Measurements from ENCODE around the gene SIRT3.

The SIRT3 gene

DNA sequence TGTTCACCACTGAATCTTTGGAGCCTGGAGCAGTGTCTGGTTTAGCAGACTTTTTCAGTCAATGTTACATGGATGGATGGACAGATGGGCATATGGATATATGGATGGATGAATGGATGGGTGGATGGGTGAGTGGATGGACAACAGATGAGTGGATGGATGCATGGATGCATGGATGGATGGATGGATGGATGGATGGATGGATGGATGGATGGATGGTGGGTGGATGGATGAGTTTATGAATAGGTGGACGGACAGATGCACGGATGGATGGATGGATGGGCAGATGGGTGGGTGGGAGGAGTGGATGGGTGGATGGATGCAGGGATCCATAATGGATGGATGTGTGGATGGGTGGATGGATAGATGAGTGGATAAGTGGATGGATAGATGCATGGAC is 19.7 kb upstream of the SIRT3 start:
- Histone ChIP-seq H3K4me1 (ENCODE audit: low read length) (no peaks in the 10 kb centered on the region), H3K9me2 (replicated peaks; ENCODE audit: insufficient read depth, low read length) (no peaks in the 10 kb centered on the region), H3K36me3 (replicated peaks; ENCODE audit: insufficient read depth, low read length) (no peaks in the 10 kb centered on the region), H3K27ac (ENCODE audit: low read length) (no peak overlapping the region), H2AFZ (ENCODE audit: low read length) (no peak overlapping the region), H3K9ac (ENCODE audit: low read length) (no peak overlapping the region), H3K79me2 (ENCODE audit: low read length) (no peaks in the 10 kb centered on the region), H4K20me1 (ENCODE audit: insufficient read depth, low read length) (no peaks in the 10 kb centered on the region), H3K4me2 (ENCODE audit: low read depth, low read length) (no peak overlapping the region), H3K9me3 (replicated peaks; ENCODE audit: insufficient read depth, low read length) (no peaks in the 10 kb centered on the region), H3F3A (ENCODE audit: insufficient read depth, low read length) (no peaks in the 10 kb centered on the region), H3K27me3 (replicated peaks; ENCODE audit: insufficient read depth, low read length) (no peaks in the 10 kb centered on the region), H3K4me3 (ENCODE audit: low read length) (no peak overlapping the region)
- TF ChIP-seq, protein P1, sequence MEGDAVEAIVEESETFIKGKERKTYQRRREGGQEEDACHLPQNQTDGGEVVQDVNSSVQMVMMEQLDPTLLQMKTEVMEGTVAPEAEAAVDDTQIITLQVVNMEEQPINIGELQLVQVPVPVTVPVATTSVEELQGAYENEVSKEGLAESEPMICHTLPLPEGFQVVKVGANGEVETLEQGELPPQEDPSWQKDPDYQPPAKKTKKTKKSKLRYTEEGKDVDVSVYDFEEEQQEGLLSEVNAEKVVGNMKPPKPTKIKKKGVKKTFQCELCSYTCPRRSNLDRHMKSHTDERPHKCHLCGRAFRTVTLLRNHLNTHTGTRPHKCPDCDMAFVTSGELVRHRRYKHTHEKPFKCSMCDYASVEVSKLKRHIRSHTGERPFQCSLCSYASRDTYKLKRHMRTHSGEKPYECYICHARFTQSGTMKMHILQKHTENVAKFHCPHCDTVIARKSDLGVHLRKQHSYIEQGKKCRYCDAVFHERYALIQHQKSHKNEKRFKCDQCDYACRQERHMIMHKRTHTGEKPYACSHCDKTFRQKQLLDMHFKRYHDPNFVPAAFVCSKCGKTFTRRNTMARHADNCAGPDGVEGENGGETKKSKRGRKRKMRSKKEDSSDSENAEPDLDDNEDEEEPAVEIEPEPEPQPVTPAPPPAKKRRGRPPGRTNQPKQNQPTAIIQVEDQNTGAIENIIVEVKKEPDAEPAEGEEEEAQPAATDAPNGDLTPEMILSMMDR (IDR thresholded peaks at IDR 0.05; ENCODE audit: low read length), result no peak
- TF ChIP-seq EZH2 (optimal IDR thresholded peaks at IDR 0.05; ENCODE audit: low read depth, low read length), result no peak
- TF ChIP-seq EZH2phosphoT487 (IDR thresholded peaks at IDR 0.05; ENCODE audit: low read length), result no peak
- no peak for DNase-seq

DNA sequence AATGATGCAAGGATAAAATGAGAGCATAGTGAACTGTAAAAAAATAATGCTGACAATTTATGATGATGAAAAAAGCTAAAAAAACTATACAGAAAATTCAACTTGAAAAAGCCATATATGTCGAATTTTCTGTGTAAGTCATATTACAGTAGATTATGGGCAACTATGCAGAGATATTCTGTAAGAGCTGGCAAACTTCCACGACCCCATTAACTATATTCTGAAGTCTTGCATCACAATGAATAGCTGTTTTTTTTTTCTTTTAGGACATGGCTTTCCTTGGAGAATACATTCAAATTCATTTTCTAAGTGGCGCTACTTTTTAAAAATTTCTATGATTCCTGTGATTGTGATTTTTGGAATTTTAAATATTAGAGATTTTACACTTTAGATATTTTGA is 19.0 kb upstream of the SIRT3 start:
- H3K36me3 ChIP-seq (replicated peaks; ENCODE audit: insufficient read depth, low read length), result no peaks in the 10 kb centered on the region
- H3K27ac ChIP-seq (ENCODE audit: low read length), result no peak overlapping the region
- H4K20me1 ChIP-seq (ENCODE audit: insufficient read depth, low read length), result no peaks in the 10 kb centered on the region
- H3K27me3 ChIP-seq (replicated peaks; ENCODE audit: insufficient read depth, low read length), result no peaks in the 10 kb centered on the region
- TF ChIP-seq, protein P1 (IDR thresholded peaks at IDR 0.05; ENCODE audit: low read length), result no peak
- TF ChIP-seq EZH2phosphoT487 (IDR thresholded peaks at IDR 0.05; ENCODE audit: low read length) (no peak), EZH2 (optimal IDR thresholded peaks at IDR 0.05; ENCODE audit: low read depth, low read length) (no peak)
- no peaks in the 10 kb centered on the region for H3K4me1 ChIP-seq (ENCODE audit: low read length)
- no peak overlapping the region for H3K4me3 ChIP-seq (ENCODE audit: low read length)
- H3K79me2 ChIP-seq (ENCODE audit: low read length), result no peaks in the 10 kb centered on the region
- H3K9ac ChIP-seq (ENCODE audit: low read length), result no peak overlapping the region
- no peaks in the 10 kb centered on the region for H3K9me2 ChIP-seq (replicated peaks; ENCODE audit: insufficient read depth, low read length)
- no peak overlapping the region for H3K4me2 ChIP-seq (ENCODE audit: low read depth, low read length)
- no peak for DNase-seq
- H3K9me3 ChIP-seq (replicated peaks; ENCODE audit: insufficient read depth, low read length), result no peaks in the 10 kb centered on the region
- H2AFZ ChIP-seq (ENCODE audit: low read length), result no peak overlapping the region
- no peaks in the 10 kb centered on the region for H3F3A ChIP-seq (ENCODE audit: insufficient read depth, low read length)

DNA sequence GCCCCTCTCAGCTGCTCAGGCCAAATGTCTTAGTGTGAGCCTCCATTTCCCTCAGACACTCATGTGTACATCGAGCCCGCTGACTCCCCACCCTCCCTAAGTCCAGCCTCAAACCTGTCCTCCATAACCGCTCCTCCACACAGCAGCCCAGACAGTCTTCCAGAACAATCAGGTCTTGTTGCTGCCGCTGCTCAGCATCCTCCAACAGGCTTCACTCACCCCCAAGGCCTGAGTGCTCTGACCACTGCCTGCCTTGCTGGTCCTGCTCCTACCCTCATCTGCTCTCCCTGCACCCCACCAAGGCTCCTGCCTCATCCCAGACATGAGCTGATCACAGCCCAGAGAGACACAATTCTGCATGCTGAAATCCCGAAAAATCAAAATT is 17.7 kb upstream of the SIRT3 start:
- Histone ChIP-seq H3K27ac (ENCODE audit: low read length) (no peak overlapping the region), H3K9ac (ENCODE audit: low read length) (no peak overlapping the region), H3K4me2 (ENCODE audit: low read depth, low read length) (no peak overlapping the region), H3K27me3 (replicated peaks; ENCODE audit: insufficient read depth, low read length) (no peaks in the 10 kb centered on the region), H3K36me3 (replicated peaks; ENCODE audit: insufficient read depth, low read length) (0 out of 2 replicates have a peak, but pooled peaks cover 3% of the 10 kb centered on the region), H3K9me2 (replicated peaks; ENCODE audit: insufficient read depth, low read length) (no peaks in the 10 kb centered on the region), H3K9me3 (replicated peaks; ENCODE audit: insufficient read depth, low read length) (no peaks in the 10 kb centered on the region), H3K4me3 (ENCODE audit: low read length) (no peak overlapping the region), H3K79me2 (ENCODE audit: low read length) (no peaks in the 10 kb centered on the region), H3F3A (ENCODE audit: insufficient read depth, low read length) (no peaks in the 10 kb centered on the region; the same call in 1 of the 2 replicates), H4K20me1 (ENCODE audit: insufficient read depth, low read length) (no peaks in the 10 kb centered on the region), H2AFZ (ENCODE audit: low read length) (no peak overlapping the region), H3K4me1 (ENCODE audit: low read length) (no peaks in the 10 kb centered on the region)
- TF ChIP-seq EZH2phosphoT487 (IDR thresholded peaks at IDR 0.05; ENCODE audit: low read length) (no peak), EZH2 (optimal IDR thresholded peaks at IDR 0.05; ENCODE audit: low read depth, low read length) (no peak)
- TF ChIP-seq, protein P1 (IDR thresholded peaks at IDR 0.05; ENCODE audit: low read length), result no peak
- no peak for DNase-seq
